ENCODE results near the gene ARHGAP28. TPM values are rescaled to one million over a fixed set of nuclear protein-coding genes. Genes with fewer than 3 reads are reported as not detected.

Gene ARHGAP28
- total RNA-seq, 6 experiments from 2014 or later, result 0.13 to 1.7 (median 0.61) TPM; not detected in 1

GRCh38 chr18:6743999-6744398 is 14.5 kb downstream of the ARHGAP28 start:
- Histone ChIP-seq H3K27ac (no peak overlapping the region), H3K36me3 (no peaks in the 10 kb centered on the region), H3K27me3 (no peaks in the 10 kb centered on the region), H3K9me3 (no peaks in the 10 kb centered on the region), H3K4me3 (no peak overlapping the region), H3K4me1 (no peaks in the 10 kb centered on the region)
- intact Hi-C loops (cut with DNase I), result no loop called here
- DNase-seq (no peak), ATAC-seq (no peak)
- TF ChIP-seq POLR2A (IDR thresholded peaks at IDR 0.05) (no peak), CTCF (IDR thresholded peaks at IDR 0.05) (no peak)
- WGBS (ENCODE audit: insufficient coverage, low coverage, low lambda C conversion rate, missing lambda C conversion rate), result 70% methylated on average over 5 of the region's 5 CpGs

GRCh38 chr18:6744816-6745455 is 15.4 kb downstream of the ARHGAP28 start:
- TF ChIP-seq POLR2A (IDR thresholded peaks at IDR 0.05) (no peak), CTCF (IDR thresholded peaks at IDR 0.05) (no peak)
- Histone ChIP-seq H3K9me3 (no peaks in the 10 kb centered on the region), H3K27me3 (no peaks in the 10 kb centered on the region), H3K4me3 (no peak overlapping the region), H3K36me3 (no peaks in the 10 kb centered on the region), H3K27ac (no peak overlapping the region), H3K4me1 (no peaks in the 10 kb centered on the region)
- no peak for ATAC-seq
- intact Hi-C loops (cut with DNase I), result no loop called here
- 59% methylated on average over 1 of the region's 1 CpG for WGBS (ENCODE audit: insufficient coverage, low coverage, low lambda C conversion rate, missing lambda C conversion rate)
- no peak for DNase-seq

- DNase-seq (no peak), ATAC-seq (no peak)
- WGBS (ENCODE audit: insufficient coverage, low coverage, low lambda C conversion rate, missing lambda C conversion rate), result 70% methylated on average over 4 of the region's 5 CpGs
- Histone ChIP-seq H3K27ac (no peak overlapping the region), H3K9me3 (no peaks in the 10 kb centered on the region), H3K36me3 (no peaks in the 10 kb centered on the region), H3K4me3 (no peak overlapping the region), H3K27me3 (no peaks in the 10 kb centered on the region), H3K4me1 (no peaks in the 10 kb centered on the region)
- no peak for TF ChIP-seq CTCF (IDR thresholded peaks at IDR 0.05)
- no peak for TF ChIP-seq POLR2A (IDR thresholded peaks at IDR 0.05)
- intact Hi-C loops (cut with DNase I), result no loop called here
Measured at GRCh38 chr18:6745504-6746031, 16.1 kb downstream of the ARHGAP28 start.

- H3K4me1 ChIP-seq, result no peaks in the 10 kb centered on the region
- TF ChIP-seq CTCF (IDR thresholded peaks at IDR 0.05), result no peak
- TF ChIP-seq POLR2A (IDR thresholded peaks at IDR 0.05), result no peak
- no peaks in the 10 kb centered on the region for H3K9me3 ChIP-seq
- ATAC-seq (no peak), DNase-seq (no peak)
- 59% methylated on average over 2 of the region's 2 CpGs for WGBS (ENCODE audit: insufficient coverage, low coverage, low lambda C conversion rate, missing lambda C conversion rate)
- H3K4me3 ChIP-seq, result no peak overlapping the region
- H3K27me3 ChIP-seq, result no peaks in the 10 kb centered on the region
- no peak overlapping the region for H3K27ac ChIP-seq
- intact Hi-C loops (cut with DNase I), result no loop called here
- no peaks in the 10 kb centered on the region for H3K36me3 ChIP-seq
Measured at GRCh38 chr18:6746386-6746960, 17.0 kb downstream of the ARHGAP28 start.

Measured in right lobe of liver (tissue), 6 donors.